ACC112 (cell line): ENCODE measurements around the gene OSBPL2.

Experiments used
- H2AFZ ChIP-seq: fragments of 200-600 bp; sonication (generic); one replicate; pipeline ENCODE4 v1.6.0; 2017; ENCODE audit warnings: antibody characterized with exemption, low read length; ENCODE audit not compliant: unreplicated experiment
- H3K27ac ChIP-seq: fragments of 200-600 bp; sonication (generic); 2 replicates; pipeline ENCODE4 v1.5.1; 2014; ENCODE audit warnings: low read depth, mild to moderate bottlenecking, antibody characterized with exemption, low read length, moderate library complexity
- H3K27me3 ChIP-seq: fragments of 200-600 bp; sonication (generic); 2 replicates; pipeline ENCODE4 v1.6.1; 2014; ENCODE audit warnings: mild to moderate bottlenecking, antibody characterized with exemption, low read length, moderate library complexity, mixed read lengths; ENCODE audit not compliant: insufficient read depth
- H3K36me3 ChIP-seq: fragments of 200-600 bp; sonication (generic); 2 replicates; pipeline ENCODE4 v1.6.1; 2016; ENCODE audit warnings: mild to moderate bottlenecking, antibody characterized with exemption, low read length, moderate library complexity, mixed read lengths; ENCODE audit not compliant: insufficient read depth
- H3K4me1 ChIP-seq: fragments of 200-600 bp; sonication (generic); one replicate; pipeline ENCODE4 v1.6.1; 2016; ENCODE audit warnings: low read length, mixed read lengths; ENCODE audit not compliant: insufficient read depth, unreplicated experiment, control insufficient read depth
- H3K4me3 ChIP-seq: fragments of 200-600 bp; sonication (generic); 2 replicates; pipeline ENCODE4 v1.5.1; 2014; ENCODE audit warnings: mild to moderate bottlenecking, low read depth, low read length
- H3K79me2 ChIP-seq: fragments of 200-600 bp; sonication (generic); one replicate; pipeline ENCODE4 v1.6.0; 2016; ENCODE audit warnings: low read length; ENCODE audit not compliant: control insufficient read depth, unreplicated experiment, insufficient read depth

OSBPL2 gene

DNA sequence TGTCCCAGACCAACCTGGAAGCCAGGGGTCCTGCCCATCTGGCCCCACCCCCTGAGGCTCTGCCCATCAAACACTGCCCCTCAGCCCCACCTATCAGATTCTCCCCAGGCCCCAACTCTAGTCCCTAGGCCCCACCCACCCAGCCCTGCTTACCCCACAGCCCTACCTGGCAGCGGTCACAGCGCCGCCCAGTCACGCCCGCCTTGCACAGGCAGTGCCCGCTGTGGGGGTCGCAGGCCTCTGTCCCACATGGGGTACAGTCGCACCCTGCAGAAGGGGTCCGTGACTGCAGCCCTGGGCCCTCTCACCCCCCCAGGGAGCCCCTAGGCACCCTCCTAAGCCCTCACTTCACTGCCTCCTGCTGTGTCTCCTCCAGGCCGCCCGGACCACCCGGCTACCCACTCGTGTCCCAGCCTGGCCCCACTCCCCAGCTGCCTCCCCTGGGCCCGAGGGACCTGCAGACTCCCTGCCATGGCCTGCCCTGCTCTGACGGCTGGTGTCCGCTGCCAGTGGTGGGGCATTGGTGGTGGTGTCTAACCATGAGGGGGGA, 84.2 kb downstream of the OSBPL2 start:
- peaks cover 9% of the 10 kb centered on the region; the same call in 1 of the 2 replicates for H3K36me3 ChIP-seq
- H3K79me2 ChIP-seq: no peaks in the 10 kb centered on the region
- no peaks in the 10 kb centered on the region for H3K4me1 ChIP-seq
- H3K4me3 ChIP-seq: no peak overlapping the region
- H2AFZ ChIP-seq: no peak overlapping the region
- no peaks in the 10 kb centered on the region for H3K27me3 ChIP-seq
- no peak overlapping the region for H3K27ac ChIP-seq

GRCh38 chr20:62323146-62323979, 85.0 kb downstream of the OSBPL2 start:
- no peak overlapping the region for H2AFZ ChIP-seq
- no peaks in the 10 kb centered on the region for H3K4me1 ChIP-seq
- H3K27me3 ChIP-seq: no peaks in the 10 kb centered on the region
- H3K4me3 ChIP-seq: no peak overlapping the region
- peaks cover 9% of the 10 kb centered on the region; the same call in 1 of the 2 replicates for H3K36me3 ChIP-seq
- H3K79me2 ChIP-seq: no peaks in the 10 kb centered on the region
- no peak overlapping the region for H3K27ac ChIP-seq

DNA sequence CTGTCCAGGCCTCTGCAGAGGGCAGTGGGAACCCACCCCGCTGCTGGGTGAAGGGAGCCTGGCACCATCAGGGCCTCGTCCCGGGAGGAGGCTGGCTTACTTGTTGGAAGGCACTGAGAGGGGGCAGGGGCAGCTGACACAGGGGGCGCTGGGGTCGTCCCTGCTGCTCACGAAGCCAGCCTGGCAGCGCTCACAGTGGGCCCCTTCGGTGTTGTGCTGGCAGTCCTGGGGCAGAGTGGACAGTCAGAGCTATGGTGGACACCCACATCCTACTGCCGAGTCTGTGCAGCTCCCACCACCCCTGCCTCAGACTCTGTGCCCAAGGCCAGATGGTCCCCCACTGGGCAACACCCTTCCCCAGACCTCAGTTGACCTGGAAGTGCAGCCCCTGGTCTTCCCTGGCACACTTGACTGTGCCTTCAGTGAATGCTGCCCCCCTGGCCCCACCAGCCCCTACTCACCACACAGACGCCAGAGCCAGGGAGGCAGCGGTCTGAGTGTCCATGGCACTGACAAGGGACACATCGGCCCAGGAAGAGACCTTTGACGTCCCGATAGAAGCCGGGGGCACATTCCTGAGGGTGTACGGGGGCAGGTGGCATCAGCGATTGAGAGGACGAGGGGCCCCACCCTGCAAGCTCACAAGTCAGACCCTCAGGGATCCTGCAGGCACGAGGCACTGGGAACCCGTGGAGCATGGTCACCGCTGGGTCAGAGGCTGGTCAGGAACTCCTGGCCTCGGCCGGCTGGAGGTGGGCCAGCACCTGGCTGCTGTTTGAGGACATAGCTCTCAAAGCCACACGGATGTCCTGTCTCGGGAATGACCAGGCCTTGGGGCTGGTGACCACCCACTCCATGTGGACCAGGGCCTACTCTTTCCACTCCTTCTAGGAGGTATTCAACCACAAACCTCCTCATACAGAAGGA, 85.9 kb downstream of the OSBPL2 start:
- no peaks in the 10 kb centered on the region for H3K79me2 ChIP-seq
- peaks cover 9% of the 10 kb centered on the region; the same call in 1 of the 2 replicates for H3K36me3 ChIP-seq

DNA sequence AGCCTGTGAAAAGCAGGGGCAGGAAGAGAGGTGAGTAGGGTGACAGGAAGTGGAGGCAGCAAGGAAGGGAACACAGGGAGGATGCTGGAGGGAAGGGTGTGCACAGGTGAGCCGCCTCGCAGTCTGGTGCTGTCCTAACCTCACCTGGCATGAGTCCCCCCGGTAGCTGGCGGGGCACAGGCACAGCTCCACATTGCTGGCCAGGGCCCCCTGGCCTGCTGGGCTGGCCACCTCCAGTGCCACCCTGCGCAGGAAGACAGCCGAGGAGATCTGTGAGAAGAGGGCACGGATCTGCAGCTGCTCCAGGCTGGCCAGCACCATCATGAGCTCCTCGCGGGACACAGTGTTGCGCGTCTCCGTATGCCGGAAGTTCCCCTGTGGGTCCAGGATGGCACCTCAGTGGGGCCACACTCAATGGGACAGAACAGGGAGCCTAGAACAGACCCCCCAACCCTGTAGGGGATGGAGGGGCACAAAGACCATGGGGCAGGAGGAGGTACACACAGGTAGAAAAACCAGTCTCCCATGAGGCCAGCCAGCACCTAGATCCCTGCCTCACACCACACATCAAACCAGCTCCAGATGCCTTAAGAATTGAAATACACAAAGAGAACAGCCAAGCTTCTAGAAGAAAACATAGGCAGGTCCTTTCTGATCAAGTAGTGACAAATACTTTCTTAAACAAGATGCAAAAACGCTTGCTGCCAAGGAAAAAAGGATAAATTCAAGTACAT, 87.0 kb downstream of the OSBPL2 start:
- no peak overlapping the region for H2AFZ ChIP-seq
- peaks cover 9% of the 10 kb centered on the region; the same call in 1 of the 2 replicates for H3K36me3 ChIP-seq
- no peak overlapping the region for H3K4me3 ChIP-seq
- H3K4me1 ChIP-seq: no peaks in the 10 kb centered on the region
- no peaks in the 10 kb centered on the region for H3K27me3 ChIP-seq
- no peaks in the 10 kb centered on the region for H3K79me2 ChIP-seq
- H3K27ac ChIP-seq: no peak overlapping the region

More for the DNA sequence above, 85.9 kb downstream of the OSBPL2 start:
- H3K27ac ChIP-seq: no peak overlapping the region
- no peaks in the 10 kb centered on the region for H3K27me3 ChIP-seq
- H2AFZ ChIP-seq: no peak overlapping the region
- H3K4me3 ChIP-seq: no peak overlapping the region
- H3K4me1 ChIP-seq: no peaks in the 10 kb centered on the region

DNA sequence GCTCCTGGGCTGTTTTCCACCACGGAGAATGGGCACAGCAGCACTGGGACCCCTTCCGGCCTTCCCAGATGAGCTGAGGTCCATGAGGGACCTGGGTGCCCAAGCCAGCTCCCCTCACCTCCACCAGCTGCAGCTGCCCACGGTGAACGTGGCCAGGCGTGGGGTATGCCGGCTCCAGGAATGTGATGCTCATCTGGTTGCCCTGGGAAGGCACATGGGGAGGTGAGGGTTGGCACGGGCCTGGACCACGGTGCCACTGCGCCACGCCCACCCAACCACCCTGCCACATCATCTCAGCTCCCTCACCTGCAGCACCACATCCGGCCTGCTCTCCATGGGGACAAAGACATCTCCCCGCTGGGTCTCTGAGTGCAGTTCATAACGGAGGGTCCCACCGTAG, 88.2 kb downstream of the OSBPL2 start:
- Histone ChIP-seq H3K27me3 (no peaks in the 10 kb centered on the region), H2AFZ (no peak overlapping the region), H3K79me2 (no peaks in the 10 kb centered on the region), H3K4me3 (no peak overlapping the region), H3K27ac (no peak overlapping the region), H3K4me1 (no peaks in the 10 kb centered on the region), H3K36me3 (peaks cover 9% of the 10 kb centered on the region; the same call in 1 of the 2 replicates)

DNA sequence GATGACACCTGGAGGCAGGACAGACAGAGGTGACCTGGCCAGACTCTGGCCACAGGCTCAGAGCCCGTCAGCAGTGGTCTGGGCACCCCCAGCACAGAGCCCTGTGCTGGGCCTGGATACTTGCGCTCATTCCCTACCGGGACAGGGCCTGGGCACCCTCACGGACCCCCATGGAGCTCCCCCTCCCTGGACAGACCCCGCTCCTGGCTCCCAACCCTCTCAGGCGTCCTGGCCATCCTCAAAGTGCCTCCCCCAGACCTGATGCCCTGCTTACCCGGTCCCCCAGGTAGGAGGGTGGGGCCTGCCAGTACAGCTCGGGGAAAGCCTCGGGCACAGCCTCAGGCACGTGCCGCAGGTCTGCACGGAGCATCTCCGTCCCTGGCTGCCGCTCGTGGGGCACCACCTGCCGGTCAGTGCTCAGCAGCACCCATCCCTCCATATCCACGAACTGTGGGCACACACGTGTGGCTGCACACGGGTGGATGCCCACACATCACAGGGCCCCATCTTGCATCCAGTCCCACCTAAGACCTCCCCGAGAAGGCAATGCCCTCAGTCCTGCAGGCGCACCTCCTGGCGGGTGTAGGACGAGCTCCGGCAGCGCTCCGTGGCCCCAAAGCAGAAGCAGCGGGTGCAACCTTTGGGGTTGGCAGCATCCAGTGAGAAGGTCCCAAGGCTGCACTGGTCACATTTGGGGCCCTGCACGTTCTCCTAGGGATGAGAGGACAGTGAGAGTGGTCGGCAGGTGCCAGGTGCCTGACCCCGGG, 88.8 kb downstream of the OSBPL2 start:
- Histone ChIP-seq H3K79me2 (no peaks in the 10 kb centered on the region), H3K27ac (no peak overlapping the region), H3K4me3 (no peak overlapping the region), H3K36me3 (peaks cover 5% of the 10 kb centered on the region; the same call in 1 of the 2 replicates), H2AFZ (no peak overlapping the region), H3K27me3 (no peaks in the 10 kb centered on the region), H3K4me1 (no peaks in the 10 kb centered on the region)

GRCh38 chr20:62327726-62328495, 89.6 kb downstream of the OSBPL2 start:
- Histone ChIP-seq H3K36me3 (peaks cover 4% of the 10 kb centered on the region; the same call in 1 of the 2 replicates), H3K4me1 (no peaks in the 10 kb centered on the region), H3K27me3 (no peaks in the 10 kb centered on the region), H3K4me3 (no peak overlapping the region), H3K79me2 (no peaks in the 10 kb centered on the region), H2AFZ (no peak overlapping the region), H3K27ac (no peak overlapping the region)

GRCh38 chr20:62328684-62329388, 90.5 kb downstream of the OSBPL2 start:
- no peaks in the 10 kb centered on the region for H3K79me2 ChIP-seq
- H2AFZ ChIP-seq: no peak overlapping the region
- H3K36me3 ChIP-seq: peaks cover 4% of the 10 kb centered on the region; the same call in 1 of the 2 replicates
- no peak overlapping the region for H3K27ac ChIP-seq
- H3K4me1 ChIP-seq: no peaks in the 10 kb centered on the region
- no peak overlapping the region for H3K4me3 ChIP-seq
- no peaks in the 10 kb centered on the region for H3K27me3 ChIP-seq
